Progenitor cell of endocrine pancreas (in vitro differentiated cells): ENCODE results near the gene KCNQ1. TPM values are rescaled to one million over a fixed set of nuclear protein-coding genes. Genes with fewer than 3 reads are reported as not detected.

Experiments used
- DNase-seq: peaks from one replicate; pipeline ENCODE4 v3.0.0; 2021; ENCODE audit warnings: low spot score; ENCODE audit not compliant: unreplicated experiment
- H3K27ac Mint-ChIP-seq: 2 replicates; pipeline ENCODE4 v1.8.0; 2021; ENCODE audit warnings: mild to moderate bottlenecking, moderate library complexity, mixed read lengths
- H3K27me3 Mint-ChIP-seq: 2 replicates; pipeline ENCODE4 v1.8.0; 2021; ENCODE audit warnings: mixed read lengths
- H3K36me3 Mint-ChIP-seq: 2 replicates; pipeline ENCODE4 v1.8.0; 2022; ENCODE audit warnings: mixed read lengths; ENCODE audit not compliant: insufficient read depth
- H3K4me1 Mint-ChIP-seq: 2 replicates; pipeline ENCODE4 v1.8.0; 2021; ENCODE audit warnings: low read depth, mixed read lengths
- H3K4me3 Mint-ChIP-seq: 2 replicates; pipeline ENCODE4 v1.8.0; 2021; ENCODE audit warnings: low read depth, mild to moderate bottlenecking, moderate library complexity, mixed read lengths
- H3K9me3 Mint-ChIP-seq: 2 replicates; pipeline ENCODE4 v1.8.0; 2021; ENCODE audit warnings: low read depth, mixed read lengths
- total RNA-seq: library from RNA; stranded (reverse); gene quantifications from 2 replicates; pipeline ENCODE4 v1.2.1, GENCODE V29; 2021
- TF ChIP-seq, protein P1 (sequence below): fragments of 200-600 bp; sonication (generic); IDR thresholded peaks from one replicate; pipeline ENCODE4 v1.5.0; 2021; ENCODE audit warnings: antibody characterized with exemption, mild to moderate bottlenecking; ENCODE audit not compliant: unreplicated experiment

KCNQ1 gene
- total RNA-seq, 1 donor from 2014 or later: 3.3 TPM

DNA sequence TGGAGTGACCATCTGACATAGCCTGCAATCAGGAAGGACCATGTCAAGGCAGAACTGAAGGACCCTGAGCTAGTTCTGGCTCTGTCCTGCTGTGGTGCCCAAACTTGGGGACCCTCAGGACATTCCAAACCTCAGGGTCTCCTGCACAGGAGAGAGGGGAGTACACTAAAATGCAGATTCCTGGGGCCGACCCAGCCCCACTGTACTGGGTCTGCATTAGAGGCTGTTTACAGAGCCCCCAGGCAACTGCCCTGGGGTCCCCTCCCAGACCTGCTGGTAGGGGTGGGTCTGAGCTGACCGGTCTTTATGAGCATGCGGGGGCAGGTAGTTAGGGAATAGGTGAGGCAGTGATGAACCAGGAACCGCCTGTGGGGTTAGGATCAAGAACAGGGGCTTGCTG lies 7.3 kb upstream of the KCNQ1 start:
- Mint-ChIP-seq H3K27ac (no peak overlapping the region), H3K36me3 (no peaks in the 10 kb centered on the region), H3K9me3 (peaks cover 3% of the 10 kb centered on the region), H3K4me1 (no peaks in the 10 kb centered on the region), H3K27me3 (peaks cover 52% of the 10 kb centered on the region), H3K4me3 (no peak overlapping the region)
- TF ChIP-seq, protein P1, sequence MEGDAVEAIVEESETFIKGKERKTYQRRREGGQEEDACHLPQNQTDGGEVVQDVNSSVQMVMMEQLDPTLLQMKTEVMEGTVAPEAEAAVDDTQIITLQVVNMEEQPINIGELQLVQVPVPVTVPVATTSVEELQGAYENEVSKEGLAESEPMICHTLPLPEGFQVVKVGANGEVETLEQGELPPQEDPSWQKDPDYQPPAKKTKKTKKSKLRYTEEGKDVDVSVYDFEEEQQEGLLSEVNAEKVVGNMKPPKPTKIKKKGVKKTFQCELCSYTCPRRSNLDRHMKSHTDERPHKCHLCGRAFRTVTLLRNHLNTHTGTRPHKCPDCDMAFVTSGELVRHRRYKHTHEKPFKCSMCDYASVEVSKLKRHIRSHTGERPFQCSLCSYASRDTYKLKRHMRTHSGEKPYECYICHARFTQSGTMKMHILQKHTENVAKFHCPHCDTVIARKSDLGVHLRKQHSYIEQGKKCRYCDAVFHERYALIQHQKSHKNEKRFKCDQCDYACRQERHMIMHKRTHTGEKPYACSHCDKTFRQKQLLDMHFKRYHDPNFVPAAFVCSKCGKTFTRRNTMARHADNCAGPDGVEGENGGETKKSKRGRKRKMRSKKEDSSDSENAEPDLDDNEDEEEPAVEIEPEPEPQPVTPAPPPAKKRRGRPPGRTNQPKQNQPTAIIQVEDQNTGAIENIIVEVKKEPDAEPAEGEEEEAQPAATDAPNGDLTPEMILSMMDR: no peak
- no peak for DNase-seq

DNA sequence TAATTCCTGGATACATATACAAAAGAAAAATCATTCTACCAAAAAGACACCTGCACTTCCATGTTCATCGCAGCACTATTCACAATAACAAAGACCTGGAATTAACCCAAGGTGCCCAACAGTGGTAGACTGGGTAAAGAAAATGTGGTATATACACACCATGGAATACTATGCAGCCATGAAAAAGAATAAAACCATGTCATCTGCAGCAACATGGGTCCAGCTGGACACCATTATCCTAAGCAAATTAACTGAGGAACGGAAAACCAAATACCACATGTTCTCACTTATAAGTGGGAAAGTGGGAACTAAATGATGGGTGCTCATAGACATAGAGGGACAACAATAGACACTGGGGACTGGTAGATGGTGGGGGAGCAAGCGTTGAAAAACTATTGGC lies 5.0 kb upstream of the KCNQ1 start:
- H3K36me3 Mint-ChIP-seq: no peaks in the 10 kb centered on the region
- H3K9me3 Mint-ChIP-seq: peaks cover 3% of the 10 kb centered on the region
- H3K27me3 Mint-ChIP-seq: peaks cover 63% of the 10 kb centered on the region
- TF ChIP-seq, protein P1: no peak
- no peak for DNase-seq
- H3K4me1 Mint-ChIP-seq: no peaks in the 10 kb centered on the region
- no peak overlapping the region for H3K4me3 Mint-ChIP-seq
- no peak overlapping the region for H3K27ac Mint-ChIP-seq

DNA sequence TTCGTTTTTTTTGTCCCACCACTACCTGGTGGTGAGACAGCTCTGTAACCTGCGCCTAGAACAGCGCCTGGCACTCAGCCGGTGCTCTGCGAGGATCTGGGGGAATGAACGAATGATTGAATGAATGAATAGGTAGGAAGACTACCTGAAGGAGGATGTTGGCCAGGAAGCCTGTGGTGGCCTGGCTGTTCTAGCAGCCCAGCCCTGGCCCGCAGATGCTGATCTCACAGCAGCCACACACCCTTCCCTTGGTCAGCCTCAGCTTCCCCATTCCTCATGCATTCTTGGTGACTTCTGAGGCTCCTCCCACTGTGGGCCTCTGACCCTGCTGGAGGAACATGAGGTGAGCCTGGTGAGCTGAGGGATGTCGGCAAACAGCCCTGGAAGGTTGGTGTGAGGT lies 4.2 kb upstream of the KCNQ1 start:
- Mint-ChIP-seq H3K36me3 (no peaks in the 10 kb centered on the region), H3K4me3 (no peak overlapping the region), H3K27me3 (peaks cover 67% of the 10 kb centered on the region), H3K27ac (no peak overlapping the region), H3K9me3 (peaks cover 3% of the 10 kb centered on the region), H3K4me1 (peaks cover 2% of the 10 kb centered on the region)
- TF ChIP-seq, protein P1: no peak
- no peak for DNase-seq

DNA sequence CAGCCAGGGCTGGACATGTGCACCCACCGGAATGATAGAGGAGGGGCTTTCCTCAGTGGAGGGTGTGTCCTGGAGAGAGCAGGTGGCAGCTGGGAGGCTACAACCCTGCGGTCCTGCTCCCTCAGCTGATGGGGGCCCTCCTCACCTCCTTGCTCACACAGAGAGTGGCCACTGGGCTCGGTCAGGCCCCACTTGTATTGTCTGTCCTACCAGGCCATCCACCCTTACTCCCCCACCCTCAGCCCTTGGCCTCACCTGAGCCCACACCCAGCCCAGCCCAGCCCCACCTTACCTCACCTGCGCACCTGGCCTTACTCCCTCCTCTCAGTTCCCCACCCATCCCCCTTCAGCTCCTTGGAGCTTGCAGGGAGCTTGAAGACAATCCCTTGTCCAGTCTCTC lies 3.6 kb upstream of the KCNQ1 start:
- H3K9me3 Mint-ChIP-seq: peaks cover 3% of the 10 kb centered on the region
- no peak overlapping the region for H3K4me3 Mint-ChIP-seq
- no peak for DNase-seq
- no peak overlapping the region for H3K27ac Mint-ChIP-seq
- TF ChIP-seq, protein P1: no peak
- no peaks in the 10 kb centered on the region for H3K36me3 Mint-ChIP-seq
- H3K4me1 Mint-ChIP-seq: peaks cover 2% of the 10 kb centered on the region
- H3K27me3 Mint-ChIP-seq: peaks cover 70% of the 10 kb centered on the region

DNA sequence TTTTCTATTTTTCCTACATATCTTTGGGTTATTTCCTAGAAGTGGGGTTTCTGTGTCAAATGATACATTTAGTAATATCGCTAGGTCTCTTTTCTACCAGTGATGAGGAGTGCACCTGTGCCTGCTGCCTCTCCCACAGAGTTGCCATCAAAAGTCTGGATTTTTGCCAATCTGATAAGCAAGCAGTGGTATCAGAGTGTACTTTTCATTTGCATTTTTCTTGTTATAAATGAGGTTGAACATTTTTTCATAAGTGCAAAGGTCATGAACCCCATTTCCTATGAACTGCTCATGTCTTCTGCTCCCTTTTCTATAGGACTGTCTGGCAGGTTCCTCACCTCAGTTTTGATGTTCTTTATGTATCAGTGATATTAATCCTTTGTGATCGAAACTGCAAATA lies 2.2 kb upstream of the KCNQ1 start:
- H3K36me3 Mint-ChIP-seq: no peaks in the 10 kb centered on the region

More for the DNA sequence above, 2.2 kb upstream of the KCNQ1 start:
- Mint-ChIP-seq H3K9me3 (peaks cover 3% of the 10 kb centered on the region), H3K27ac (no peak overlapping the region), H3K4me3 (no peak overlapping the region), H3K4me1 (peaks cover 2% of the 10 kb centered on the region), H3K27me3 (peaks cover 73% of the 10 kb centered on the region)
- TF ChIP-seq, protein P1: no peak
- no peak for DNase-seq
